GM18861 (cell line): Measurements from ENCODE around the gene SSR4.

Experiments
- ATAC-seq: cut with Tn5 transposase; IDR thresholded peaks from one replicate; pipeline ENCODE4 v1.9.1; 2021; ENCODE audit not compliant: unreplicated experiment

SSR4 gene

GRCh38 chrX:153828723-153829548 is 34.5 kb downstream of the SSR4 start:
- no peak for ATAC-seq

DNA sequence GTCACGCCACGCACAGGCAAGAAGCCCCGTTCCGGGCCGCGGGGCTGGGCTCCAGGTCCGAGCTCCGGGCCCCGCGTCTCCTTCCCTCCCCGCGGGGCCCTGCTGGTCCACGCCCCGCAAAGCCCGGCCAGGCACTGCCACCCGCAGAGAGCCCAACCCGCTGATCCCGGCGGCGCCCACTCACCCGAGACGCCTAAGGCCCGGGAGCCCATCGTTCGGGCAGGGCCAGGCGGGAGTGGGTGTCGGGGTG is 35.0 kb downstream of the SSR4 start:
- no peak for ATAC-seq

GRCh38 chrX:153829799-153830639 is 35.6 kb downstream of the SSR4 start, which contains the start of gene PDZD4:
PDZD4 (minus strand) TSS chrX:153830544; CDS start chrX:153830298, 246 bp downstream.
- ATAC-seq: no peak

- ATAC-seq: no peak
Observed at GRCh38 chrX:153830640-153831428, 36.4 kb downstream of the SSR4 start.

- no peak for ATAC-seq
Observed at GRCh38 chrX:153831429-153832150, 37.1 kb downstream of the SSR4 start.

DNA sequence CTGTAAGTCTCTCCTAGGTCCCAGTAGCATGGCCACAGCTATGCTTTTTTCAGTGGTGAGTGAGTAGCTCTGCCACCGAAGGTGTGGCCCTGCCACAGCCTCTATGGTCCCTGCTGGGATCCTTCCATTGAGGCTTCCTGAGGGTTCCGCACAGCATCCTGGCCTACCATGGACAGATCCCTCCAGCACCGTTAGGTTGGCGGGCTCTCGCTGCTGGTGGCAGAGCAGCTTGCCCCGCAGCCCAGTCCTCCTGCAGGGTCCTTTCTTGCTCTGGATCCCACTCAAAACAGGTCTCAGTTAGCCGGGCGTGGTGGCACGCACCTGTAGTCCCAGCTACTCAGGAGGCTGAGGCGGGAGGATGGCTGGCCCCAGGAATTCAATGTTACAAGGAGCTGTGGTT is 38.3 kb downstream of the SSR4 start:
- no peak for ATAC-seq

GRCh38 chrX:153836921-153837320 is 42.5 kb downstream of the SSR4 start:
- no peak for ATAC-seq

- ATAC-seq: no peak
Observed at GRCh38 chrX:153844509-153845082, 50.1 kb downstream of the SSR4 start.

DNA sequence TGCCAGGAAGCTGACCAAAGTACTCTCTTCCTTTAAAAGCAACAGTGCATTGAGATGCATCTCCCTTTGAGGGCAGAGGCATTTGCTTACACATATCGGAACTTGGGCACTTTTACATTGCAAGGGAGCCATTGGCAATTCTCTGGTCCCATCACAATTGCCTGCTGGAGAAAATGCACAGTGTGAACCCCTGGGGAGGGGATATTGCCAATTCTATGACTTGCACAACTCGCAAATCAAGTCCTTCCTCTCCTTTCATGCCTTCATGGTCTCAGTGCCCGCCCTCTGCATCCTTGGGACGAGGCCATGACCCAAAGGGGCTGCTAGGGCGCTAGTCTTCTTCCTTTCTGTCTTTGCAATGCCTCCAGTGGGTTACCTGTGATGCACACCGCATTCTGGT is 50.7 kb downstream of the SSR4 start:
- no peak for ATAC-seq

DNA sequence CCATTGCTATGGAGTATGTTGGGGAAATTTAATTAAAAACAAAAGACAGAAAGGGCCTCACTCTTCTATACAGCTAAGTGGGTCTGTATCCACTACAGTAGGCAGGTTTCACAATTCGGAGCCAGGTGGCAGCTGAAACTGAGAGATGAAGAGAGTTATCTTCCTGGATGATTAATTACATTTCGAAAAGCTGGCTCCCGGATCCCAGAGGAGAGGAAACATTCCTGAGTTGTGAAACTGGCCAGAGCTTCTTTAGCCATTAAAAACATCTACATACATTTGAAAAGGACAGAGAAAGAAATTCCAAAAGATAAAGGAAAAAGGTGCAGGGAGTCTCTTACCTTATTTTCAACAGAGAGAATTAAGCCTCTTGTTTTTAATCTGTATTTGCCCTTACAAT is 51.4 kb downstream of the SSR4 start:
- ATAC-seq: no peak
